HL-60 (cell line): ENCODE results near the gene TUBGCP2.

Source experiments
- POLR2AphosphoS5 ChIP-seq: IDR thresholded peaks from 2 replicates; pipeline ENCODE4 v1.6.1; 2012; ENCODE audit warnings: low read depth
- TF ChIP-seq, protein P1 (sequence below): IDR thresholded peaks from one replicate; pipeline ENCODE4 v1.5.1; 2011; ENCODE audit warnings: low read length, control low read depth, inconsistent platforms; ENCODE audit not compliant: insufficient read depth
- TF ChIP-seq, protein P2 (sequence below): IDR thresholded peaks from 2 replicates; pipeline ENCODE4 v1.6.1; 2012; ENCODE audit warnings: low read depth; ENCODE audit not compliant: insufficient replicate concordance

DNA sequence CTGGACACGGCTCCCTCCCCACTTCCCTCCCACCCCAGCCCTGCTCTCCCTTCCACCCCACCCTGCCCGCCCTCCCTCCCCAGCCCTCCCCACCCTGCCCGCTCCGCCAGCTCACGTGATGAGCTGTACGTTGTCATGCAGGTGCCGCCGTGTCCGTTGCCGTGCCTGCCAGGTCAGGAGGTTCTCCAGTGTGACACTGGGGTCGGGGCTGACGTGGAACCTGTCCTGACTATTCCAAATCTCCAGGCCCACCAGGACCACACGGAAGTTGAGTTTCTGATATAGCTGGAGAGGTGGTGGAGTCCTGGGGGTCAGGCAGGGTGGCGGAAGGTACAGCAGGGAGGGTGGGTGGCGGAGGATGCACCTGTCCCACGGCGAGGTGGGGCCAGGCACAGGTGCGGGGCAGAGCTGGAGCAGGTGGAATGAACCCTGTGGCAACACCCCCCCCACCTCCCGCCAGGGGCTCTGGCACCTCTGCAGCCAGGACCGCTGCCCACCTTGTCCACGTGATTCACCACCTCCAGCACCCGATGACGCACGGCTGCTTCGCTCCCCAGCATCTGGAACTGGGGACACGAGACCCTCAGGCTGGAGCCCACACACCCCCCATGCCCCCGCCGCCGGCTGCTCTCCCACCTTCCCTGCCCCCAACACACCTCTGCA lies 36.2 kb downstream of the TUBGCP2 start:
- TF ChIP-seq, protein P1, sequence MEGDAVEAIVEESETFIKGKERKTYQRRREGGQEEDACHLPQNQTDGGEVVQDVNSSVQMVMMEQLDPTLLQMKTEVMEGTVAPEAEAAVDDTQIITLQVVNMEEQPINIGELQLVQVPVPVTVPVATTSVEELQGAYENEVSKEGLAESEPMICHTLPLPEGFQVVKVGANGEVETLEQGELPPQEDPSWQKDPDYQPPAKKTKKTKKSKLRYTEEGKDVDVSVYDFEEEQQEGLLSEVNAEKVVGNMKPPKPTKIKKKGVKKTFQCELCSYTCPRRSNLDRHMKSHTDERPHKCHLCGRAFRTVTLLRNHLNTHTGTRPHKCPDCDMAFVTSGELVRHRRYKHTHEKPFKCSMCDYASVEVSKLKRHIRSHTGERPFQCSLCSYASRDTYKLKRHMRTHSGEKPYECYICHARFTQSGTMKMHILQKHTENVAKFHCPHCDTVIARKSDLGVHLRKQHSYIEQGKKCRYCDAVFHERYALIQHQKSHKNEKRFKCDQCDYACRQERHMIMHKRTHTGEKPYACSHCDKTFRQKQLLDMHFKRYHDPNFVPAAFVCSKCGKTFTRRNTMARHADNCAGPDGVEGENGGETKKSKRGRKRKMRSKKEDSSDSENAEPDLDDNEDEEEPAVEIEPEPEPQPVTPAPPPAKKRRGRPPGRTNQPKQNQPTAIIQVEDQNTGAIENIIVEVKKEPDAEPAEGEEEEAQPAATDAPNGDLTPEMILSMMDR: no peak
- TF ChIP-seq POLR2AphosphoS5: no peak
- TF ChIP-seq, protein P2, sequence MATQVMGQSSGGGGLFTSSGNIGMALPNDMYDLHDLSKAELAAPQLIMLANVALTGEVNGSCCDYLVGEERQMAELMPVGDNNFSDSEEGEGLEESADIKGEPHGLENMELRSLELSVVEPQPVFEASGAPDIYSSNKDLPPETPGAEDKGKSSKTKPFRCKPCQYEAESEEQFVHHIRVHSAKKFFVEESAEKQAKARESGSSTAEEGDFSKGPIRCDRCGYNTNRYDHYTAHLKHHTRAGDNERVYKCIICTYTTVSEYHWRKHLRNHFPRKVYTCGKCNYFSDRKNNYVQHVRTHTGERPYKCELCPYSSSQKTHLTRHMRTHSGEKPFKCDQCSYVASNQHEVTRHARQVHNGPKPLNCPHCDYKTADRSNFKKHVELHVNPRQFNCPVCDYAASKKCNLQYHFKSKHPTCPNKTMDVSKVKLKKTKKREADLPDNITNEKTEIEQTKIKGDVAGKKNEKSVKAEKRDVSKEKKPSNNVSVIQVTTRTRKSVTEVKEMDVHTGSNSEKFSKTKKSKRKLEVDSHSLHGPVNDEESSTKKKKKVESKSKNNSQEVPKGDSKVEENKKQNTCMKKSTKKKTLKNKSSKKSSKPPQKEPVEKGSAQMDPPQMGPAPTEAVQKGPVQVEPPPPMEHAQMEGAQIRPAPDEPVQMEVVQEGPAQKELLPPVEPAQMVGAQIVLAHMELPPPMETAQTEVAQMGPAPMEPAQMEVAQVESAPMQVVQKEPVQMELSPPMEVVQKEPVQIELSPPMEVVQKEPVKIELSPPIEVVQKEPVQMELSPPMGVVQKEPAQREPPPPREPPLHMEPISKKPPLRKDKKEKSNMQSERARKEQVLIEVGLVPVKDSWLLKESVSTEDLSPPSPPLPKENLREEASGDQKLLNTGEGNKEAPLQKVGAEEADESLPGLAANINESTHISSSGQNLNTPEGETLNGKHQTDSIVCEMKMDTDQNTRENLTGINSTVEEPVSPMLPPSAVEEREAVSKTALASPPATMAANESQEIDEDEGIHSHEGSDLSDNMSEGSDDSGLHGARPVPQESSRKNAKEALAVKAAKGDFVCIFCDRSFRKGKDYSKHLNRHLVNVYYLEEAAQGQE: no peak
